Natural killer cell (primary cell): ENCODE data around the gene DRC3. TPM values are rescaled to one million over a fixed set of nuclear protein-coding genes. Genes with fewer than 3 reads are reported as not detected.

ENCODE experiments used
- ATAC-seq, 3 donors: fragments of 150-1000 bp in 2 of 3; fragments of 200-7000 bp in 1 of 3; cut with Tn5 transposase; 1 replicate in 1 of 3; 2 replicates in 2 of 3; pipeline ENCODE4 v1.10.0; 2021; ENCODE audit warnings: mild to moderate bottlenecking in 2 of 3, moderate library complexity in 2 of 3
- DNase-seq, 2 donors: peaks; one replicate each; pipeline versions ENCODE4 v3.0.0 to v3.0.0-alpha.2; 2013 to 2021; ENCODE audit warnings: mixed read lengths in 1 of 2
- H3K27ac ChIP-seq: one replicate; pipeline ENCODE4 v1.5.1; 2013; ENCODE audit warnings: mild to moderate bottlenecking, low read length
- H3K27me3 ChIP-seq: one replicate; pipeline ENCODE4 v1.6.1; 2013; ENCODE audit warnings: low read length; ENCODE audit not compliant: control insufficient read depth, insufficient read depth
- H3K36me3 ChIP-seq: one replicate; pipeline ENCODE4 v1.6.1; 2013; ENCODE audit warnings: low read length; ENCODE audit not compliant: control insufficient read depth, insufficient read depth
- H3K4me1 ChIP-seq: one replicate; pipeline ENCODE4 v1.6.1; 2013; ENCODE audit warnings: low read length; ENCODE audit not compliant: control insufficient read depth, insufficient read depth
- H3K4me3 ChIP-seq: one replicate; pipeline ENCODE4 v1.5.1; 2013; ENCODE audit warnings: low read length
- H3K9me3 ChIP-seq: one replicate; pipeline ENCODE4 v1.6.1; 2013; ENCODE audit warnings: low read length; ENCODE audit not compliant: control insufficient read depth, insufficient read depth
- H3K27ac Mint-ChIP-seq, 2 donors: one replicate each; pipeline ENCODE4 v1.8.0; 2022; ENCODE audit warnings: mild to moderate bottlenecking in 2 of 2, mixed read lengths in 2 of 2, moderate library complexity in 1 of 2
- H3K27me3 Mint-ChIP-seq, 2 donors: one replicate each; pipeline ENCODE4 v1.8.0; 2022; ENCODE audit warnings: low read depth in 2 of 2, mixed read lengths in 2 of 2
- H3K36me3 Mint-ChIP-seq: one replicate; pipeline ENCODE4 v1.8.0; 2022; ENCODE audit warnings: mixed read lengths
- H3K4me1 Mint-ChIP-seq, 2 donors: one replicate each; pipeline ENCODE4 v1.8.0; 2022; ENCODE audit warnings: mixed read lengths in 2 of 2
- H3K4me3 Mint-ChIP-seq: one replicate; pipeline ENCODE4 v1.8.0; 2022; ENCODE audit warnings: mild to moderate bottlenecking, moderate library complexity, mixed read lengths
- H3K9me3 Mint-ChIP-seq, 2 donors: one replicate each; pipeline ENCODE4 v1.8.0; 2022; ENCODE audit warnings: mixed read lengths in 2 of 2
- WGBS: methylation state at CpG from one replicate; pipeline ENCODE4 v1.1.7; 2013; ENCODE audit warnings: missing lambda C conversion rate; ENCODE audit not compliant: insufficient coverage; 5-methylcytosine and 5-hydroxymethylcytosine counted together
- intact Hi-C: fragments of 100-400 bp; cut with micrococcal nuclease; formaldehyde crosslinking; loops from one replicate; pipeline ENCODE4 v1.14.2; 2022
- total RNA-seq, 4 donors: library from RNA; stranded (reverse); fragments of 120-200 nt in 1 of 4; gene quantifications; one replicate each; pipeline versions ENCODE4 v1.2.3 to v1.2.4, GENCODE V29; 2013 to 2022
- TF ChIP-seq, protein P1 (sequence below): fragments of 200-600 bp; IDR thresholded peaks from one replicate; pipeline ENCODE4 v1.8.0; 2022; ENCODE audit warnings: antibody characterized with exemption

The DRC3 gene
- total RNA-seq, 3 donors from 2014 or later (not counting 1 experiment from before 2014, with no cell fraction given) = 0.26 to 0.78 TPM; not detected in 1

DNA sequence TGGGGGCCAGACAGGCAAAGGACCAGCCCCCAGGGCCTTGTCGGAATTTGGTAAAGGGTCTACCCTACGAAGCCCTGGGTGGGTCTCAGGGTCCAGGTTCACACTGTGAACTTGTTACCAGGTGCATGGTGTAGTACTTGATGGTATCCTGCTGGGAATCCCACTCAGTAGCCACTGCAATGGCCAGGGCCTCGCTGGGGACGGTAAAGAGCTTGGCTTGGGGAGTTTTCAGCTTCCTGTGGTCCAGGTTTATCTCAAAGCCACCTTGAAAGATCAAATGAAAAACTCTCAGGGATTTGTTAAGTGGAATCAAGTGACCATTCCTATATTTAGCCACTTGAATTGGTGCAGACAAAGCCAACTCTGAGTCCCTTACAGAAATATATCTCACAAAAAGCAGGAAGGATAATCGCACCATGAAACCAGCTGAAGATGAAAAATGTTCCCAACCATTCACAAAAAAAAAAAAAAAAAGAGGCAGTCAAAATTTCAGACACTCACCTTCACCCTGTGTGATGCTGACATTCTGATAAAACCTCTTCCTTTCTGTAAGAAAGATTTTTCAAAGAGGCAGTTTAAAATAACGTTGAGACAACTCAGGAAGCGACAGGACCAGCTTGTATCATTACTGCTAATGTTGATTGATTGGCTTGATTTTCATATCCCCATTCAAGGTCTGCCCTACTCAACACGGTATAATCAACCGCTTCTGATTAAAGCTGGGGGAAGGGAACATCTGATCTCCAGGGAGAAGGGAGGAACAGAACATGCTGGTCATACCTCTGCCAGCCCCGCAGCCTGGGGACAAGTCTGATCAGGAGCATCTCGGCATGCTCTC, 55.7 kb downstream of the DRC3 start:
- no peak overlapping the region for H3K4me3 ChIP-seq
- peaks cover 14% of the 10 kb centered on the region for H3K4me1 ChIP-seq
- DNase-seq (no peak), ATAC-seq (no peak)
- Mint-ChIP-seq H3K4me3 (no peak overlapping the region), H3K36me3 (no peaks in the 10 kb centered on the region), H3K9me3 (no peaks in the 10 kb centered on the region), H3K27ac (no peak overlapping the region), H3K4me1 (peaks cover under 1 to 11% of the 10 kb centered on the region in 2 donors), H3K27me3 (no peaks in the 10 kb centered on the region)
- intact Hi-C loops = no loop called here
- peaks cover 24% of the 10 kb centered on the region for H3K36me3 ChIP-seq
- H3K27ac ChIP-seq = no peak overlapping the region
- no peaks in the 10 kb centered on the region for H3K9me3 ChIP-seq
- 96% methylated on average over 7 of the region's 11 CpGs for WGBS
- TF ChIP-seq, protein P1, sequence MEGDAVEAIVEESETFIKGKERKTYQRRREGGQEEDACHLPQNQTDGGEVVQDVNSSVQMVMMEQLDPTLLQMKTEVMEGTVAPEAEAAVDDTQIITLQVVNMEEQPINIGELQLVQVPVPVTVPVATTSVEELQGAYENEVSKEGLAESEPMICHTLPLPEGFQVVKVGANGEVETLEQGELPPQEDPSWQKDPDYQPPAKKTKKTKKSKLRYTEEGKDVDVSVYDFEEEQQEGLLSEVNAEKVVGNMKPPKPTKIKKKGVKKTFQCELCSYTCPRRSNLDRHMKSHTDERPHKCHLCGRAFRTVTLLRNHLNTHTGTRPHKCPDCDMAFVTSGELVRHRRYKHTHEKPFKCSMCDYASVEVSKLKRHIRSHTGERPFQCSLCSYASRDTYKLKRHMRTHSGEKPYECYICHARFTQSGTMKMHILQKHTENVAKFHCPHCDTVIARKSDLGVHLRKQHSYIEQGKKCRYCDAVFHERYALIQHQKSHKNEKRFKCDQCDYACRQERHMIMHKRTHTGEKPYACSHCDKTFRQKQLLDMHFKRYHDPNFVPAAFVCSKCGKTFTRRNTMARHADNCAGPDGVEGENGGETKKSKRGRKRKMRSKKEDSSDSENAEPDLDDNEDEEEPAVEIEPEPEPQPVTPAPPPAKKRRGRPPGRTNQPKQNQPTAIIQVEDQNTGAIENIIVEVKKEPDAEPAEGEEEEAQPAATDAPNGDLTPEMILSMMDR = no peak
- H3K27me3 ChIP-seq = no peaks in the 10 kb centered on the region

DNA sequence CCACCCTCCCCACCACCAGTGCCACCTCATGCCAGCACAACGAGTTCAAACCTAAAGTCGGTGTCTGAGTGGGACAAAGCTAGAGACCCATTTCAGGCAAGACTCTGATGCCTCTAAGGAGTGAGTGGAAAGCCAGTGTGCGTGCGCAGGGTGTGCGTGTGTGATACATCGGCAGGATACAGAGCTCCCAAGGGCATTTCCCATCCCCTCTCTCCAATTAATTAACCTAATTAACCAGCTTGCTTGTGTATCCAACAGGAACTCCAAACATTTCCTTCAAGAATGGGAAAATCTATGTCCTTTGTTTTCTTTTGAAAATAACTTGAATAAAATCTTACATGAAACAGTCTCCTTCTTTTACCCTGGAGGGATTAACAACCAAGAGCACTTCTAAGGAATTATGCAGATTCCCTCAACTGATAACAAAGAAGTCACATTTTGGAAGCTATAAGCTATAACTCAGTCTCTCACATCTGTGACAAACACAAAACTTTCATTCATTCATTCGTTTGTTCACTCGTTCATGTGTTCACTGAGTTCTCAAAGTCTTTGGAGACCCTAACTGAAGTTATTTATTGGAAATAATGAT, 56.4 kb downstream of the DRC3 start:
- TF ChIP-seq, protein P1 = no peak
- Histone ChIP-seq H3K27ac (no peak overlapping the region), H3K27me3 (no peaks in the 10 kb centered on the region), H3K36me3 (peaks cover 19% of the 10 kb centered on the region), H3K4me3 (no peak overlapping the region), H3K9me3 (no peaks in the 10 kb centered on the region), H3K4me1 (peaks cover 16% of the 10 kb centered on the region)
- Mint-ChIP-seq H3K27ac (no peak overlapping the region), H3K4me1 (peaks cover 6 to 17% of the 10 kb centered on the region in 2 donors), H3K9me3 (no peaks in the 10 kb centered on the region), H3K36me3 (no peaks in the 10 kb centered on the region), H3K4me3 (no peak overlapping the region), H3K27me3 (no peaks in the 10 kb centered on the region)
- ATAC-seq (no peak), DNase-seq (no peak)
- intact Hi-C loops = no loop called here
- 100% methylated on average over 6 of the region's 8 CpGs for WGBS

DNA sequence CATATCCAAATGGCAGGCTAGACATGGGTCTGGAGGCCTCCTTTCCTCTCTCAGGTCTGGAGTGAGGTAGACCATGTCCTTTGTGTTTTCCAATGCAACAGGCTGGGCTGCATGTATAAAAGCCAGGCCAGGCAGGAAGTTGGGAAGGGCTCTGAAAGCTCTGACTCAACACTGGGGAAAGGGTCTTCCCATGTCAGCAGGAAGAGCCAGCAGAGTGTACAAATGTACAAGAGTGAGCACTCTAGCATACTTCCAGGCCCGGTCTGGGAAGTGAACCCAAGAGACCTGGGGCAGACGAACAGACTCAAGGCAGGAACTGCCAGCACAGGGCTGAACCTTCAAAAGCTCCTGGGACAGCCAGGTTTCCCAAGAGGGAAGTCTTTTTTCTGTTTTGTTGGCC, 59.3 kb downstream of the DRC3 start:
- H3K27ac ChIP-seq = no peak overlapping the region
- no peak overlapping the region for H3K4me3 ChIP-seq
- Mint-ChIP-seq H3K4me1 (peaks cover 6 to 13% of the 10 kb centered on the region in 2 donors), H3K27me3 (no peaks in the 10 kb centered on the region), H3K4me3 (no peak overlapping the region), H3K9me3 (no peaks in the 10 kb centered on the region), H3K36me3 (no peaks in the 10 kb centered on the region), H3K27ac (no peak overlapping the region)
- DNase-seq = no peak
- no peak for ATAC-seq
- no peaks in the 10 kb centered on the region for H3K9me3 ChIP-seq
- WGBS = 63% methylated on average over 2 of the region's 2 CpGs
- TF ChIP-seq, protein P1 = no peak
- H3K4me1 ChIP-seq = peaks cover 2% of the 10 kb centered on the region
- H3K36me3 ChIP-seq = peaks cover 10% of the 10 kb centered on the region
- intact Hi-C loops = no loop called here
- no peaks in the 10 kb centered on the region for H3K27me3 ChIP-seq
